GM12864 (cell line): ENCODE results near the gene SEC24B.
"Not testable (repeated sequence)": the region's sequence is repeated elsewhere in the genome, so short reads cannot be mapped to it uniquely, and the experiment has no call there.

ENCODE experiments used
- DNase-seq: peaks from one replicate; pipeline ENCODE4 v3.0.0-alpha.2; 2011; ENCODE audit warnings: low read depth
- H3K4me3 ChIP-seq: 2 replicates; pipeline ENCODE4 v1.5.1; 2011; ENCODE audit warnings: mild to moderate bottlenecking, low read depth, low read length, control low read depth
- TF ChIP-seq, protein P1 (sequence below): IDR thresholded peaks from 2 replicates; pipeline ENCODE4 v1.5.1; 2011; ENCODE audit warnings: low read depth, mild to moderate bottlenecking, moderate library complexity, low read length, control low read depth, inconsistent platforms; ENCODE audit errors: missing control alignments

SEC24B gene

DNA sequence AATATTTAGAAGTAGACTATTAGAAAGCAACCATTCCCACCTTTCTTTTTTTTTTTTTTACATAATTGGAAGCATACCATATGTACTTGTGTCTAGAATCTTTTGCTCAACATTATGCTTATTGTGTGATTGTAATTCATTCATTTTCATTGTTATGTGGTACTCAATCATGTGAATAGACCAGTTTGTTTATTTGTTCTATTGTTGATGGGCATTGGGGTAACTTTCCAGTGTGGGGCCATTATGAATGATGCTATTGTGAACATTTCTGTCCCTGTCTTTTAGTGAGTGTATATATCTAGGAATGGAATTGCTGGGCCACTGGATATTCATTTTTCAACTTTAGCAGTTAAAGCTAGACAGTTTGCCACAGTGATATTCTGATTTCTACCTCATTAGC, 63.9 kb downstream of the SEC24B start:
- TF ChIP-seq, protein P1, sequence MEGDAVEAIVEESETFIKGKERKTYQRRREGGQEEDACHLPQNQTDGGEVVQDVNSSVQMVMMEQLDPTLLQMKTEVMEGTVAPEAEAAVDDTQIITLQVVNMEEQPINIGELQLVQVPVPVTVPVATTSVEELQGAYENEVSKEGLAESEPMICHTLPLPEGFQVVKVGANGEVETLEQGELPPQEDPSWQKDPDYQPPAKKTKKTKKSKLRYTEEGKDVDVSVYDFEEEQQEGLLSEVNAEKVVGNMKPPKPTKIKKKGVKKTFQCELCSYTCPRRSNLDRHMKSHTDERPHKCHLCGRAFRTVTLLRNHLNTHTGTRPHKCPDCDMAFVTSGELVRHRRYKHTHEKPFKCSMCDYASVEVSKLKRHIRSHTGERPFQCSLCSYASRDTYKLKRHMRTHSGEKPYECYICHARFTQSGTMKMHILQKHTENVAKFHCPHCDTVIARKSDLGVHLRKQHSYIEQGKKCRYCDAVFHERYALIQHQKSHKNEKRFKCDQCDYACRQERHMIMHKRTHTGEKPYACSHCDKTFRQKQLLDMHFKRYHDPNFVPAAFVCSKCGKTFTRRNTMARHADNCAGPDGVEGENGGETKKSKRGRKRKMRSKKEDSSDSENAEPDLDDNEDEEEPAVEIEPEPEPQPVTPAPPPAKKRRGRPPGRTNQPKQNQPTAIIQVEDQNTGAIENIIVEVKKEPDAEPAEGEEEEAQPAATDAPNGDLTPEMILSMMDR = no peak
- no peak overlapping the region for H3K4me3 ChIP-seq
- DNase-seq = no peak

DNA sequence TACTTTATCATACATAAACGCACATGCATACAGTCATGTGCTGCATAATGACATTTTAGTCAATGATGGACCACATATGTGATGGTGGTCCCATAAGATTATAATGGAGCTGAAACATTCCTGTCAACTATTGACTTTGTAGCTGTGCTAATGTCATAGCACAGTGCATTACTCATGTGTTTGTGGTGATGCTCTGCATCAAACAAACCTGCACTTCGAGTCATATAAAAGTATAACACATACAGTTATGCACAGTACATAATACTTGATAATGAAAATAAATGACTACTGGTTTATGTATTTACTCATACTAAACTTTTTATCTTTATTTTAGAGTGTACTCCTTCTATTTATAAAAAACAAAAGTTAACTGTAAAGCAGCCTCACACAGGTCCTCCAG, 65.9 kb downstream of the SEC24B start:
- TF ChIP-seq, protein P1 = no peak
- no peak for DNase-seq

DNA sequence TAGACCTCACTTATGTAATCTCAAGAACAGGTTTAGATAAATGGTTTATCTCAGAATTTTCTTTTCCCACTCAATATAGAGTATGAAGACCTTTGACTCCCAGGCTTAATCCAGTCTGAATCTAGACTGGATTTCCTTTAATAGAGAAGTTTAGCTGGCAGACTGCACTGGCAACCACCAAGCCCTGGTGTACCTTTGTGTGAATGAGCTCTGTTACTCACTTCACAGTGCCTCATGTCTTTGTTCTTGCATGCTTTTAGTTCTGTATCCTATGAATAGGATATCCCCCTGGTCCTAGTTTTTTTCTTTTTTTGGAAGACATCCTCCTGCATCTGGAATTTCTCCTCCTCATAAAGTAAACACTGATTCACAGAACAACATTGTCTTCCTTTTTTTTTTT, 73.3 kb downstream of the SEC24B start:
- no peak overlapping the region for H3K4me3 ChIP-seq
- DNase-seq = no peak
- TF ChIP-seq, protein P1 = no peak

More for the DNA sequence above, 65.9 kb downstream of the SEC24B start:
- no peak overlapping the region for H3K4me3 ChIP-seq

DNA sequence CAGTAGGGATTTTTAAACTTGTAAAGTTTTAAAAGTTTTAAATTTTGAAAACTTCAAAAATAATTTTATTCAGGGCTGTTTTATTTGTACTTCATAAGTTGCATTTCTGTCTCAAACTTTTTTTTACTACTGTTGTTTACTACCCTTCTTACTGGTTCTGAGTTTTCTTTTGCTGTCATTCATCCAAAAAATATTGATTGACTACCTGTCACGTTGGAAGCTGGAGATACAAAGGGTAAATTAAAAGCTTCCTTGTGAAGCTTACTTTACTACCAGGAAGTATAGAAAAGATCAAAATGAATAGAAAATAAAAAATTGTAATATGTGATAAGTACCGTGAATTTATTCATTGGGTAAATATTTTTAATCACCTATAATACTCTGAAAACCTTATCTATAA, 77.1 kb downstream of the SEC24B start:
- H3K4me3 ChIP-seq = no peak overlapping the region
- DNase-seq = no peak
- TF ChIP-seq, protein P1 = no peak

DNA sequence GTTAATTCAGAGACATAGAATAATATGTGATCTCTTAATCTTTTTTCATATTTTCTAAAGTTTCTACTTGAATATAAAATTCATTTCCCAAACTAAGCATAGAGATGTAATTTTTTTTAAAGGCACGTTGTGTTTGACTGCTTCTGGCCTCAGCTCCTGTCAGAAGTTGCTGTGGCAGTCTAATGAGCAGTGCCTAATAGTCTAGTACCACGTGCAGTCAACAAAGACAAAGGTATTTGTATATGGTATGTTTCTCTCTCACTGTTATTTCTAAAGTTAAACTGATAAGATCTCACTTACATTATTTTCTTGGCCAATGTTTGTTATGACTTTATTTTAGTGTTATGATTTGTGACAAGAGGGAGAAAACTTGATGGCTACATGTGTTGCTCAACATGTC, 77.8 kb downstream of the SEC24B start:
- no peak overlapping the region for H3K4me3 ChIP-seq
- TF ChIP-seq, protein P1 = no peak
- no peak for DNase-seq

DNA sequence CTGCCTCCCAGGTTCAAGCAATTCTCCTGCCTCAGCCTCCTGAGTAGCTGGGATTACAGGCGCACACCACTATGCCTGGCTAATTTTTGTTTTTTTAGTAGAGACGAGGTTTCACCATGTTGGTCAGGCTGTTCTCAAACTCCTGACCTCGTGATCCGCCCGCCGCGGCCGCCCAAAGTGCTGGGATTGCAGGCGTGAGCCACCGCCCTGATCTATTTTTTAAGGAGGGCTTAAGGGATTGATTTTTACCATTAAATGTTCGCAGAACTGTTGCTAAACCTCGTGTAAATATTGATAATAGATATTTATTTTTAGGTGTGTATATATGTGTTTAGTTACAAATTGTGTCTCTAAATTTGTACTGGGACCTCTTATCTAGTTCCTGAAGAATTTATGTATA, 79.8 kb downstream of the SEC24B start:
- DNase-seq = not testable (repeated sequence)

DNA sequence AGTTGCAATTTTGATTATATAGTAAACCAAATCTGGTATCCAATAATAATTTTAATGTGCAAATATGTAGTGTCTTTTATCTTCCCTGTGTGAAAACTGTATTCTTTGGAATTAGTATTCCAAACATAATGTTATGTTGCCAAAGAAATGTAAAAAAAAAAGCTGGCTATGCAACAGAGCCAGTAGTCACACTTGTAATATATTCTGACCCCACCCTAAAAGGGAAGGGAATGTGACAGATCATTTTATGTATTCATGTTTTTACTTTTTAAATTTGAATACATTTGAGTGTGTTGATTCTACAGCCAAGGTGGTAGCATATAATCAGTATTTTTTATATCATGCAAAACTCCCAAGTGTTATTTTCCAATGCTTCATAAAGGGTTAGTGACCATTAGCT, 98.6 kb downstream of the SEC24B start:
- H3K4me3 ChIP-seq = no peak overlapping the region
- TF ChIP-seq, protein P1 = no peak
- no peak for DNase-seq

More for the DNA sequence above, 79.8 kb downstream of the SEC24B start:
- H3K4me3 ChIP-seq = not testable (repeated sequence)

DNA sequence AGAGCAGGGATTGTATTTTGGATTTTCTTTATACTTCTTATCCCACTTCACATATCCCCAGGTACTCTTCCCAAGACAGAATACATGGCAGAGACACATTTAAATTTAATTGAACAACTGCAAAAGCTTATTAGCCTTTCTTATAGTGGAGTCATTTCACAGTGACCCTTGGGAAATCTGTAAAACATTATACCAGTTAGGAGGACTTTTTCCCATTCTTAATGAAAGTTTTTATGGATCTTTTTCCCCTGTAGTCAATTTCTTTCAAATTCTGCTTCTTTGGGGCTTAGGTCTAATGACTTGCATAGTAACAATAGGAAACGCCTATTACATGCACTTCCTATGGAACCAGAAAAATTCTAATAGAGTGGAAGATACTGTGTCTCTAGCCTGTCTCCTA, 111.8 kb downstream of the SEC24B start:
- TF ChIP-seq, protein P1 = no peak
- H3K4me3 ChIP-seq = no peak overlapping the region

More for the DNA sequence above, 111.8 kb downstream of the SEC24B start:
- no peak for DNase-seq
